NCI-H1048 (cell line): Measurements from ENCODE around the gene TRIM41.

Experiments
- DNase-seq: peaks from one replicate; lab custom pipeline; 2025; lab: John Stamatoyannopoulos, UW

Gene TRIM41

DNA sequence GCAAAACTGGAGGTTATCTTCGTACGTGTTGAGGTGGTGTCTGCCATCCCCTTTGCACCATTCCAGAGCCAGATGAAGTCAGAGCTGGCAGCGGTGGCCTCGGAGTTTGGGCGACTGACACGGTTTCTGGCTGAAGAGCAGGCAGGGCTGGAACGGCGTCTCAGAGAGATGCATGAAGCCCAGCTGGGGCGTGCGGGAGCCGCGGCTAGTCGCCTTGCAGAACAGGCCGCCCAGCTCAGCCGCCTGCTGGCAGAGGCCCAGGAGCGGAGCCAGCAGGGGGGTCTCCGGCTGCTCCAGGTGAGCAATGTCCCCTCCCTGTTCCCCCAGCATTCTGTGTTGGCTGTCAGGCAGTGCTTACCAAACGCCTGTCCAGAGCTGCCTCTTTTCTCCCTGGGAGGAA is 9.5 kb downstream of the TRIM41 start:
- no peak for DNase-seq

- no peak for DNase-seq
Measured at GRCh38 chr5:181233088-181233800, 10.2 kb downstream of the TRIM41 start.

DNA sequence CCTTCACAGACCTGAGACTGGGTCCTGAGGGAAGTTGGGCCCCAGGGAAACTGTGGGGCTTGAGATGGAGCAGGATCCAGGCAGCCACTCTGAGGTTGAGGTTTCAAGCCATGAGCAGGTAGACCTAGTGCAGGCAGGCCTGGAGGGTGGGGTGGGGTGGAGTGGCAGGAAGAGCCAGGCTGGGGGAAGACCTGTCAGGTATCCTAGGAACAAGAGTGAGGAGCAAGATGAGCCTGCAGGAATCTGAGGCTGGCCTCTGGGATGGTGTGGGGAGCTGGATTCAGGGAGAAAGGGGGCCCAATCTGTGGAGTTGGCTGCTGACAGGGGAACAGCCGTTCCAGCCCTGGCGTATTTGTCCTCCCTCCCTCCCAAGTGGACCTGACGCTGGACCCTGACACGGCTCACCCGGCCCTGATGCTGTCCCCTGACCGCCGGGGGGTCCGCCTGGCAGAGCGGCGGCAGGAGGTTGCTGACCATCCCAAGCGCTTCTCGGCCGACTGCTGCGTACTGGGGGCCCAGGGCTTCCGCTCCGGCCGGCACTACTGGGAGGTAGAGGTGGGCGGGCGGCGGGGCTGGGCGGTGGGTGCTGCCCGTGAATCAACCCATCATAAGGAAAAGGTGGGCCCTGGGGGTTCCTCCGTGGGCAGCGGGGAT is 10.8 kb downstream of the TRIM41 start:
- DNase-seq: no peak

DNA sequence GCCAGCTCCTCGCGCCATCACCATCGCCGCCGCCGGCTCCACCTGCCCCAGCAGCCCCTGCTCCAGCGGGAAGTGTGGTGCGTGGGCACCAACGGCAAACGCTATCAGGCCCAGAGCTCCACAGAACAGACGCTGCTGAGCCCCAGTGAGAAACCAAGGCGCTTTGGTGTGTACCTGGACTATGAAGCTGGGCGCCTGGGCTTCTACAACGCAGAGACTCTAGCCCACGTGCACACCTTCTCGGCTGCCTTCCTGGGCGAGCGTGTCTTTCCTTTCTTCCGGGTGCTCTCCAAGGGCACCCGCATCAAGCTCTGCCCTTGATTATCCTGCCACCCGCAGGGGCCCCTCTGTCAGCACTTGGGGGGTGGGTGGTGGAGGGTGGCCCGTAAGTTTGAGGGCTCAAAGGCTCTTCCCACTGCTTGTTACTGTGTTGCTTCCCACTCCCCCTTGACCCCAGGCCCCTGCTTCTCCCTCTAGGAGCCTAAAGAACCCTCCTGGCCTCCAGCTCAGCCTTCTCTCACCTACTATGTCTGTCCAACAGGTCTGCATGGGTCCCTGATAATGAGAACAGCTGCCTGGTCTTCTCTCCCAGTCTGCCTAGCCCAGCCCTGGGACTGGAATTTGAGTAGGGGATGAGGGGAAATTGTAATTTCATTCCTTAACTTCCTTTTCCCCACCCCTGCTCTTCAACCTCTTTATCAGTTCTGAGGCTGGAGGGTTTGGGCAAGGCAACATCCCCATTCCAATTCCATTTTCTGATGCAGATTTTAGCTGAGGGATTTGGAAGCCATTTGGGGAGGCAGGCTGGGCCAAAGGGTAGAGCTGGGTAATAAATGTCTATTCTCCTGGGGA is 11.6 kb downstream of the TRIM41 start:
- no peak for DNase-seq

GRCh38 chr5:181235323-181235688 is 12.2 kb downstream of the TRIM41 start:
- no peak for DNase-seq

- DNase-seq: no peak
Measured at GRCh38 chr5:181235689-181236366, 12.7 kb downstream of the TRIM41 start.

- no peak for DNase-seq
Measured at GRCh38 chr5:181236471-181236870, 13.4 kb downstream of the TRIM41 start.

DNA sequence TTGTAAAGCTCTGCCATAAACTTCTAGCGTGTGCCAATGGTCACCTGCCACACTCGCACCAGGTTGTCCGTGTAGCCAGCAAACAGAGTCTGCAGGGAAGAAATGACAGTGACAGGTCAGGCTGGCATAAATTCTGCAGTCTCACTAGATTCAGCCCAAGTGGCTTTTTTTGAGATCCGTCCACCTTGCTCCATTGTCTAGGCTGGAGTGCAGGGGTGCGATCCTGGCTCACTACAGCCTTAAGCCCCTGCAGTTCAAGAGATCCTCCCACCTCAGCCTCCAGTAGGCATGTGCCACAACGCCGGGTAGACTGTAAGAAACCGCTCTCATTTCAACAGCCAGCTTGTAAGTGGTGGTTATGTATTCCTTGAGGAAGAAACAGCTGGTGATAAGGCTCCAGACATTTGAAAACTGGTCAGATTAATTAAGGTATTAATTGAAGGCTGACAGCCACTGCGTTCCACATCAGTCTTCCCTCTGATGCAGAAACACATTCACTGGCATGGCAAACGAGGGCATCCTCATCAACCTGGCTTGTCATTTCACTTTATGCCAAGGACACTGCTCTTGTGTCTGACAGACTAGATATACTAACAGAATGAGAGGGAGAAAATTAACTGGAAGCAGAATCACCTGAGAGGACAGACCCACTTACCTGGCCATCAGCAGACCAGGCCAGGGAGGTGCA is 14.0 kb downstream of the TRIM41 start:
- DNase-seq: no peak

- DNase-seq: no peak
Measured at GRCh38 chr5:181237729-181238385, 14.8 kb downstream of the TRIM41 start.

- no peak for DNase-seq
Measured at GRCh38 chr5:181239062-181239663, 16.1 kb downstream of the TRIM41 start.

GRCh38 chr5:181241393-181241975 is 18.4 kb downstream of the TRIM41 start:
- DNase-seq: no peak

- DNase-seq: no peak
Measured at GRCh38 chr5:181242031-181242451, 19.0 kb downstream of the TRIM41 start.

- no peak for DNase-seq
Measured at GRCh38 chr5:181243018-181243563, 20.0 kb downstream of the TRIM41 start.

GRCh38 chr5:181243564-181244343 is 20.7 kb downstream of the TRIM41 start, which contains the start of gene RACK1:
TSS of gene RACK1 (minus strand) at chr5:181243906. CDS start at chr5:181243800, 106 bp downstream.
- no peak for DNase-seq

- no peak for DNase-seq
Measured at GRCh38 chr5:181245427-181246275, 22.6 kb downstream of the TRIM41 start.

- DNase-seq: no peak
Measured at GRCh38 chr5:181246276-181247049, 23.4 kb downstream of the TRIM41 start.

DNA sequence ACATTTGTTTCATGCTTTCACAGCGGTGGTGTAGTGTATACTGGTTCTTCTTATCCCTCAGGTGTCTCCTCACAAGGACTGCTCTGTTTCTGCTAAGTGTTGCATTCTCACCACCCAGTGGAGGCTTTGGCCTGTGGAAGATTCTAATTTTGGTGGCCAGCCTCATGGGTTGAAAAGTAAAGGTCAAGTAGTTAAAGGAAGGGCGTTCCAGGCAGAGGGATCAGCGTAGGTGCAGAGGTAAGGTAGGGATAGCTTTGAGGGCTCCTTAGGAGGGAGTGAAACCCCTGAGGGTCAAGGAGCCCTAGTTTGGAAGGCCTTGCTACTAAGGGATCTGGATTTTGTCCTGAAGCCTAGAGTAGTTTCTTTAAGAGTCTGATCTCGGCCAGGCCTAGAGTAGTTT is 25.2 kb downstream of the TRIM41 start:
- no peak for DNase-seq
